ENCODE measurements around the gene COG1.

The COG1 gene

DNA sequence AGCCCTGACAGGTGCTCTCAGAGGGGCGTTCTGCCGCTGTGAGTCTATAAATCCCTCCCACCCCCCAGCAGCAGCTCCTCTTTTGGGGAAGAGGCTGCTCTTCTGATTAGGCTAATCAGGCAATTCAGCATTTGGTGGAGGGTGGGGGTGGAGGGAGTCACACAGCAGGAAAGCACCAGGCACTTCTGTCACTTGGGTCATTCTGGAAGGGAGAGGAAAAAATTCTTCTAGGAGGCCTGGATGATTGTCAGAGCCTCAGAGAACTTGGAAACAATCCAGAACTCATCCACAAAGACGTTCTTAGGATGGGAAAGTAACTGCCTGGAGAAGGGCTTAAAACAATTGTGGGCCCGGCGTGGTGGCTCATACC lies 35.3 kb upstream of the COG1 start:
- Histone ChIP-seq H3K79me2 (no peaks in the 10 kb centered on the region), H3K9ac (no peak overlapping the region), H3K27ac (no peak overlapping the region), H3K4me2 (ENCODE audit: low read length) (no peak overlapping the region), H3K36me3 (ENCODE audit: control insufficient read depth, insufficient read depth, low read length) (no peaks in the 10 kb centered on the region), H2AFZ (no peak overlapping the region), H3K9me3 (ENCODE audit: control insufficient read depth, low read length) (no peaks in the 10 kb centered on the region), H3K27me3 (ENCODE audit: control insufficient read depth, insufficient read depth, low read length) (no peaks in the 10 kb centered on the region), H3K4me3 (ENCODE audit: low read depth, low read length) (no peak overlapping the region), H3K4me1 (no peaks in the 10 kb centered on the region)
- TF ChIP-seq CTCF (IDR thresholded peaks at IDR 0.05) = no peak

DNA sequence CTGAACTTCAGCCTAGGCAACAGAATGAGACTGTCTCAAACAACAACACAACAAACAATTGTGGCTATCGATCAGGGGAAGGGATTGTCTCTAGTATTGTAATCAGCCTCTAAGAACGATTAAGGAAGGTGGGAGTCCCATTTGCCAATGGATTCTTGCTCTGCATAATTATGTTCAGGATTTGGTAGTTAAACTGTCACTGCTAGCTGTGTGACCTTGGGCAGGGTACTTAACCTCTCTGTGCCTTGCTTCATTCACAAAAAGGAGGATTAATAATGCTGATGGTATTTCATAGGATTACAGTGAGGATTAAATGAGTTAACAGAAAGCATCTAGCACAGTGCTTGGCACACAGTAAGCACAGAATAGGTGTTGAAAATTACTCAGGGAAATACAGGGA lies 34.7 kb upstream of the COG1 start:
- H3K9ac ChIP-seq = no peak overlapping the region
- no peak overlapping the region for H2AFZ ChIP-seq
- TF ChIP-seq CTCF (IDR thresholded peaks at IDR 0.05) = no peak
- H3K27ac ChIP-seq = no peak overlapping the region
- no peak overlapping the region for H3K4me2 ChIP-seq (ENCODE audit: low read length)
- H3K9me3 ChIP-seq (ENCODE audit: control insufficient read depth, low read length) = no peaks in the 10 kb centered on the region
- no peaks in the 10 kb centered on the region for H3K27me3 ChIP-seq (ENCODE audit: control insufficient read depth, insufficient read depth, low read length)
- no peaks in the 10 kb centered on the region for H3K79me2 ChIP-seq
- no peak overlapping the region for H3K4me3 ChIP-seq (ENCODE audit: low read depth, low read length)
- H3K36me3 ChIP-seq (ENCODE audit: control insufficient read depth, insufficient read depth, low read length) = no peaks in the 10 kb centered on the region
- H3K4me1 ChIP-seq = no peaks in the 10 kb centered on the region

- H3K36me3 ChIP-seq (ENCODE audit: control insufficient read depth, insufficient read depth, low read length) = no peaks in the 10 kb centered on the region
- H3K27me3 ChIP-seq (ENCODE audit: control insufficient read depth, insufficient read depth, low read length) = no peaks in the 10 kb centered on the region
- H3K9me3 ChIP-seq (ENCODE audit: control insufficient read depth, low read length) = no peaks in the 10 kb centered on the region
- H3K27ac ChIP-seq = no peak overlapping the region
- H3K4me1 ChIP-seq = no peaks in the 10 kb centered on the region
- TF ChIP-seq CTCF (IDR thresholded peaks at IDR 0.05) = no peak
- H3K9ac ChIP-seq = no peak overlapping the region
- no peaks in the 10 kb centered on the region for H3K79me2 ChIP-seq
- H3K4me3 ChIP-seq (ENCODE audit: low read depth, low read length) = no peak overlapping the region
- H2AFZ ChIP-seq = no peak overlapping the region
- no peak overlapping the region for H3K4me2 ChIP-seq (ENCODE audit: low read length)
Measured at GRCh38 chr17:73160980-73161630, 31.8 kb upstream of the COG1 start.

- no peaks in the 10 kb centered on the region for H3K36me3 ChIP-seq (ENCODE audit: control insufficient read depth, insufficient read depth, low read length)
- H3K9me3 ChIP-seq (ENCODE audit: control insufficient read depth, low read length) = no peaks in the 10 kb centered on the region
- H2AFZ ChIP-seq = no peak overlapping the region
- no peak overlapping the region for H3K4me3 ChIP-seq (ENCODE audit: low read depth, low read length)
- H3K79me2 ChIP-seq = no peaks in the 10 kb centered on the region
- no peak overlapping the region for H3K27ac ChIP-seq
- no peak overlapping the region for H3K4me2 ChIP-seq (ENCODE audit: low read length)
- H3K4me1 ChIP-seq = no peaks in the 10 kb centered on the region
- H3K27me3 ChIP-seq (ENCODE audit: control insufficient read depth, insufficient read depth, low read length) = no peaks in the 10 kb centered on the region
- H3K9ac ChIP-seq = no peak overlapping the region
- no peak for TF ChIP-seq CTCF (IDR thresholded peaks at IDR 0.05)
Measured at GRCh38 chr17:73163043-73163442, 29.8 kb upstream of the COG1 start.
